NCI-H2196 treated with DMSO at 0.1 percent for 48 hours (cell line): ENCODE results near the gene RSRP1.
"Not testable (repeated sequence)": the region's sequence is repeated elsewhere in the genome, so short reads cannot be mapped to it uniquely, and the experiment has no call there.

Experiments
- DNase-seq: peaks from one replicate; lab custom pipeline; 2025; ENCODE audit not compliant: unreplicated experiment; lab: John Stamatoyannopoulos, UW

Gene RSRP1

GRCh38 chr1:25247024-25247828 is at the start of gene RSRP1:
RSRP1 (minus strand) TSS chr1:25247454; CDS start chr1:25246963, 491 bp downstream.
- peak; percentile 98 for DNase-seq

GRCh38 chr1:25296501-25296900 is 49.2 kb upstream of the RSRP1 start:
- not testable (repeated sequence) for DNase-seq

- not testable (repeated sequence) for DNase-seq
Measured at GRCh38 chr1:25294889-25295826, 47.9 kb upstream of the RSRP1 start.

- DNase-seq: not testable (repeated sequence)
Measured at GRCh38 chr1:25293426-25293825, 46.2 kb upstream of the RSRP1 start.

GRCh38 chr1:25290043-25290442 is 42.8 kb upstream of the RSRP1 start:
- DNase-seq: not testable (repeated sequence)

- DNase-seq: not testable (repeated sequence)
Measured at GRCh38 chr1:25288573-25289101, 41.4 kb upstream of the RSRP1 start.

GRCh38 chr1:25287164-25287563 is 39.9 kb upstream of the RSRP1 start:
- DNase-seq: not testable (repeated sequence)

GRCh38 chr1:25285862-25286261 is 38.6 kb upstream of the RSRP1 start:
- DNase-seq: not testable (repeated sequence)

GRCh38 chr1:25279693-25280111 is 32.4 kb upstream of the RSRP1 start:
- DNase-seq: not testable (repeated sequence)

GRCh38 chr1:25278790-25279189 is 31.5 kb upstream of the RSRP1 start:
- DNase-seq: not testable (repeated sequence)

- not testable (repeated sequence) for DNase-seq
Measured at GRCh38 chr1:25278358-25278757, 31.1 kb upstream of the RSRP1 start.

GRCh38 chr1:25277295-25277694 is 30.0 kb upstream of the RSRP1 start:
- DNase-seq: not testable (repeated sequence)

GRCh38 chr1:25275648-25276047 is 28.4 kb upstream of the RSRP1 start:
- not testable (repeated sequence) for DNase-seq

- not testable (repeated sequence) for DNase-seq
Measured at GRCh38 chr1:25272238-25272637, 25.0 kb upstream of the RSRP1 start, which contains the start of gene RHD. RHD (plus strand) TSS chr1:25272509; CDS start chr1:25272548, 39 bp downstream.

- DNase-seq: not testable (repeated sequence)
Measured at GRCh38 chr1:25268143-25268760, 21.0 kb upstream of the RSRP1 start.

GRCh38 chr1:25267288-25268142 is 20.3 kb upstream of the RSRP1 start:
- not testable (repeated sequence) for DNase-seq

GRCh38 chr1:25266554-25267287 is 19.5 kb upstream of the RSRP1 start:
- not testable (repeated sequence) for DNase-seq

- DNase-seq: not testable (repeated sequence)
Measured at GRCh38 chr1:25260336-25260735, 13.1 kb upstream of the RSRP1 start.

- not testable (repeated sequence) for DNase-seq
Measured at GRCh38 chr1:25259813-25260212, 12.6 kb upstream of the RSRP1 start.
